A549 (cell line): ENCODE data around the gene SHROOM1.

Source experiments
- CHD4 ChIP-seq: fragments of 200-600 bp; sonication (generic); IDR thresholded peaks from 2 replicates; pipeline ENCODE4 v1.6.1; 2016; ENCODE audit warnings: antibody characterized with exemption, mild to moderate bottlenecking, borderline replicate concordance
- EP300 ChIP-seq, 2 experiments: fragments of >200 bp; sonication (Bioruptor Twin); formaldehyde crosslinking; IDR thresholded peaks; 2 replicates in 1 of 2; 3 replicates in 1 of 2; pipeline ENCODE4 v1.6.1; 2016 to 2017
- HDAC2 ChIP-seq: fragments of 200-600 bp; sonication (generic); IDR thresholded peaks from 2 replicates; pipeline ENCODE4 v1.6.1; 2016
- POLR2A ChIP-seq: IDR thresholded peaks from 2 replicates; pipeline ENCODE4 v1.6.1; 2012; ENCODE audit warnings: mild to moderate bottlenecking, low read length
- RARB ChIP-seq: fragments of 250-450 bp; sonication (Bioruptor Pico); IDR thresholded peaks from 2 replicates; pipeline ENCODE4 v1.8.0; 2021; ENCODE audit warnings: mild to moderate bottlenecking, moderate library complexity
- RCOR1 ChIP-seq: fragments of 150-350 bp; IDR thresholded peaks from 2 replicates; pipeline ENCODE4 v1.6.1; 2014; ENCODE audit warnings: antibody characterized with exemption, low read length, low read depth
- TF ChIP-seq, protein P1 (sequence below): IDR thresholded peaks from 2 replicates; pipeline ENCODE4 v1.6.1; 2012
- TF ChIP-seq, protein P2 (sequence below): fragments of >200 bp; sonication (Bioruptor Twin); formaldehyde crosslinking; IDR thresholded peaks from 3 replicates; pipeline ENCODE4 v1.5.1; 2016

DNA sequence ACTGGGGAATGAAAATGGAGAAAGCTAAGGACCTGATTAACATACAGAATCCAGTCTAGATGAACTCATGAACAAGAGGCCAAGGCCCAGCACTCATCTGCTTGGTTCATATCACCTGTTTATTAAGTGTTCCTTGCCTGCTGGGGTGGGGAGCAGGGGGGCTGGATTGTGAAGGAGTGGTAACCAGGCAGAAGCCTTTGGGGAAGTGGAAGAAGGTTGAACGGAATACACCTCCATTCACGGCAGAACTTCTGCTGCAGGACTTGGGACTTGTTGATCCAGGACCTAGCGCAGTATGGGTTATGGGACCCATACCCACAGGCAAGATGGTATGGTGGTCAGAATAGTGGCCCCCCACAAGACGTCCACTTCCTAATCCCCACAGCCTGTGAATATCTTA is 44.6 kb downstream of the SHROOM1 start:
- TF ChIP-seq RARB (CRISPR knock-in tag) (no peak), HDAC2 (no peak), RCOR1 (no peak), EP300 (IDR thresholded peaks at IDR 0.05) (no peak), CHD4 (no peak), POLR2A (no peak)
- TF ChIP-seq, protein P1, sequence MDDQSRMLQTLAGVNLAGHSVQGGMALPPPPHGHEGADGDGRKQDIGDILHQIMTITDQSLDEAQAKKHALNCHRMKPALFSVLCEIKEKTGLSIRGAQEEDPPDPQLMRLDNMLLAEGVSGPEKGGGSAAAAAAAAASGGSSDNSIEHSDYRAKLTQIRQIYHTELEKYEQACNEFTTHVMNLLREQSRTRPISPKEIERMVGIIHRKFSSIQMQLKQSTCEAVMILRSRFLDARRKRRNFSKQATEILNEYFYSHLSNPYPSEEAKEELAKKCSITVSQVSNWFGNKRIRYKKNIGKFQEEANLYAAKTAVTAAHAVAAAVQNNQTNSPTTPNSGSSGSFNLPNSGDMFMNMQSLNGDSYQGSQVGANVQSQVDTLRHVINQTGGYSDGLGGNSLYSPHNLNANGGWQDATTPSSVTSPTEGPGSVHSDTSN = no peak
- TF ChIP-seq, protein P2, sequence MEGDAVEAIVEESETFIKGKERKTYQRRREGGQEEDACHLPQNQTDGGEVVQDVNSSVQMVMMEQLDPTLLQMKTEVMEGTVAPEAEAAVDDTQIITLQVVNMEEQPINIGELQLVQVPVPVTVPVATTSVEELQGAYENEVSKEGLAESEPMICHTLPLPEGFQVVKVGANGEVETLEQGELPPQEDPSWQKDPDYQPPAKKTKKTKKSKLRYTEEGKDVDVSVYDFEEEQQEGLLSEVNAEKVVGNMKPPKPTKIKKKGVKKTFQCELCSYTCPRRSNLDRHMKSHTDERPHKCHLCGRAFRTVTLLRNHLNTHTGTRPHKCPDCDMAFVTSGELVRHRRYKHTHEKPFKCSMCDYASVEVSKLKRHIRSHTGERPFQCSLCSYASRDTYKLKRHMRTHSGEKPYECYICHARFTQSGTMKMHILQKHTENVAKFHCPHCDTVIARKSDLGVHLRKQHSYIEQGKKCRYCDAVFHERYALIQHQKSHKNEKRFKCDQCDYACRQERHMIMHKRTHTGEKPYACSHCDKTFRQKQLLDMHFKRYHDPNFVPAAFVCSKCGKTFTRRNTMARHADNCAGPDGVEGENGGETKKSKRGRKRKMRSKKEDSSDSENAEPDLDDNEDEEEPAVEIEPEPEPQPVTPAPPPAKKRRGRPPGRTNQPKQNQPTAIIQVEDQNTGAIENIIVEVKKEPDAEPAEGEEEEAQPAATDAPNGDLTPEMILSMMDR = no peak
